NCI-H2171 treated with DMSO at 0.1 percent for 48 hours (cell line): ENCODE results near the gene OGG1.

ENCODE experiments used
- DNase-seq: peaks from one replicate; lab custom pipeline; 2025; lab: John Stamatoyannopoulos, UW

Gene OGG1

GRCh38 chr3:9749645-9750555 lies at the start of gene OGG1:
Gene OGG1, plus strand, starts transcription at chr3:9749952. Its CDS starts 335 bp downstream, at chr3:9750287.
- DNase-seq, result peak; percentile 93

DNA sequence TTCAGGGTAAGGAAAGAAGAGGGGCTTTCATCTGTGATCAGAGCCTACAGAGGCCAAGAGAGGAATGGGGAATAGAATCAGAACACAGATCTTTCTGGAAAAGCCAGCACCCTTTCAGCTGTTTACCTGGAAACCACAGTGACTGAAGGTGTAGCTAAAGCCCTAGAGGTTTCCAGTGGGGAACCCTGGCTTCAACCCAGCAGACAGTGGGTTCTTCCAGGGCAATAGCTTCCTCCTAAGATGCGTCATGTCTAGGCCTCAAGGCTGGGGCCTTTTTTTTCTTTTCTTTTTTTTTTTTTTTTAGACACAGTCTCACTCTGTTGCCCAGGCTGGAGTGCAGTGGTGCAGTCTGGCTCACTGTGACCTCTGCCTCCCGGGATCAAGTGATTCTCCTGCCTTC lies 49.2 kb upstream of the OGG1 start:
- no peak for DNase-seq

DNA sequence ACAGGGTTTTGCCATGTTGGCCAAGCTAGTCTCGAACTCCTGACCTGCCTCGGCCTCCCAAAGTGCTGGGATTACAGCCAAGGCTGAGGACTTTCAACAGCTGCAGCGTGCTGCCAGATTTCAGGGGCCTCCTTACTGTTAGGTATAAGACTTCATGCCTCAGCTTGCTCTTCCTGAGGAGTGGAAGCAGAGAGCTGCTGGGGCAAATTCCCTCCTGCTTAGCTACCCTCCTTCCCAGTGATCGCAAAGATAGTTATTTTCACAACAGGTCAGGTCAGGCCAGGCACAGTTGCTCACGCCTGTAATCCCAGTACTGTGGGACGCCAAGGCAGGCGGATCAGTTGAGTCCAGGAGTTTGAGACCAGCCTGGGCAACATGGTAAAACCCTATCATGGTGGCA lies 48.7 kb upstream of the OGG1 start:
- no peak for DNase-seq

DNA sequence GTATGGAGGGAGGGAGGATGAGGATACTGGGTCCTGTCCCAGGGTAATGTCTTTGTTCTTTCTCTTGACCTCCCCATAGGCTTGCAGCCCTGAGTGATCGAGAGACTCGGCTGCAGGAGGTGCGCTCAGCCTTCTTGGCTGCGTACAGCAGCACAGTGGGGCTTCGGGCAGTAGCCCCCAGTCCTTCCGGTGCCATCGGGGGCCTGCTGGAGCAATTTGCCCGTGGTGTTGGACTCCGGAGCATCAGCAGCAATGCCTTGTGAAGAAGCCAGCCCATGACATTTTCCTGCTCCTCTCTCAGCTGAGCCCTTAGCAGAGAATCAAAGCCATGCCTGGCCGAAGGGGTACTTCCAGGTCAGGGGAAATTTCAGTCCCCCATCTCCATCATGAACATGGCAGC lies 48.0 kb upstream of the OGG1 start:
- no peak for DNase-seq

GRCh38 chr3:9703240-9703639 lies 46.5 kb upstream of the OGG1 start:
- DNase-seq, result no peak

DNA sequence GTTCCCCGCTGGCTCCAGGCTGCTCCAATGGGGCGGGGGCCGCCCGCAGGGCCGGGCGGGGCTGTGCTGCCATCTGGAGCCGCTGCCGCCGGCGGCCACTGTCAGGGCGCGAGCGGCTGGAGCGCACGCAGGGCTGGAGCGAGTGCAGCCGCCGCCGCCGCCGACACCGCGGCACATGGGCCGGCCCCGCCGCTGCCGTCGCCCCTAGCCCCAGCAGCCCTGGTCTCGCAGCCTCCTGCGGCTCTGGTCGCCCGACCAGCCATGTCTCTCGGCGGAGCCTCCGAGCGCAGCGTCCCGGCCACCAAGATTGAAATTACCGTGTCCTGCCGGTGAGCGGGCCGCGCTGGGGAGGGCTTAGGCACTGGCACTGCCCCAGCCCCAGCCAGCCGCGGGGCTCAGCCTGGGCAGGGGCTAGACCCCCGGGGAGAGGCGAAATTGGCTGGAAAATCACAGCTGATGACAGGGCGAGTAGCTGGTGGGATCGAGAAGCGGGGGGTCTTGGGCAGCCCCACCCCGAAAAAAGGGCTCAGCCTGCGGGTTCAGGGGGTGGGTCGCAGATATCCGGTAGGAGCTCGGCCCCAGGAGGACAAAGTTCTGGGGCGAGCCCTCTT lies 45.9 kb upstream of the OGG1 start, which contains the start of gene CPNE9:
Gene CPNE9 (plus strand): TSS at position 98 of the 611 bp plus-strand sequence. CDS start 164 bp downstream, at position 262.
- no peak for DNase-seq

- DNase-seq, result peak; percentile 4
Measured at GRCh38 chr3:9704347-9705322, 45.1 kb upstream of the OGG1 start.

DNA sequence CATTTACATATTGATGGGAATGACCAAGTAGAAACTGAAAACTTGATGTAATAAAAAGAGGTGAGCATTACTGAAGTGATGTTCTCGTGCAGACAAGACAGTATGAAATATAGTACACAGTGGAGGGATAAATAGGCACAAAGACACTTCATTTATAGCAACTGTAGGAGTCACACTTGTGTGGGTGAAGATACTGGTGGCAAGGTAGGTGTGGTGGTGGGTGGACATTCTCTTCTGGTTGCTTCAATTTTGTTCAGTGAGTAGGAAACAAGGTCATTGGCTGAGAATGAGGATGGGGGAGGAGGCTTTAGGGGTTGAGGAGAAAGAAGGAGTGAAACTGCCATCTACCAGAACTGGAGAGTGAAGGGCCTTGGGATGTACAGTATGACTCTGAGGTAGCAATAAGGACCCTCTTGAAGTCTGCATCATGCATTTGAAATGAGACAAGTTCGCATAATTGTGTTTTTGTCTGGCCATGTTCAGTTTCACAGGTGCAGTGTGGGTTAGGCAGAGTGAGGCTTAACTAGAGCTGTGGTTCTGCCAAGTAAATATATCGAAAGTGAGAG lies 39.5 kb upstream of the OGG1 start:
- no peak for DNase-seq

DNA sequence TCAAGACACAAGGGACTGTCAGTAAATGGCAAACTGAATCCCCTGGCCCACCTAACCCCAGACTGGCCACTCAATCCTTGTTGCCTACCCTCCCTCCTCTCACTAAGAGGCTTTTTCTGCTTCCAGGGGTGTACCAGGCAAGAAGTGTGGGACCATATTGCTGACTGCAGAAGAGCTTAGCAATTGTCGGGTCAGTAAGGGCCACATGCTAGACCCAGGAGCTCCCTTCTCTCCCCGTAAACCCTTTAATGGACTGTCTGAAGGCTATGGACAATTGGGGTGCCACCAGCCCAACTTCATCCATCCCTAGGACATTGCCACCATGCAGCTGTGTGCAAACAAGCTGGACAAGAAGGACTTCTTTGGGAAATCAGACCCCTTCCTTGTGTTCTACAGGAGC lies 37.3 kb upstream of the OGG1 start:
- DNase-seq, result no peak

DNA sequence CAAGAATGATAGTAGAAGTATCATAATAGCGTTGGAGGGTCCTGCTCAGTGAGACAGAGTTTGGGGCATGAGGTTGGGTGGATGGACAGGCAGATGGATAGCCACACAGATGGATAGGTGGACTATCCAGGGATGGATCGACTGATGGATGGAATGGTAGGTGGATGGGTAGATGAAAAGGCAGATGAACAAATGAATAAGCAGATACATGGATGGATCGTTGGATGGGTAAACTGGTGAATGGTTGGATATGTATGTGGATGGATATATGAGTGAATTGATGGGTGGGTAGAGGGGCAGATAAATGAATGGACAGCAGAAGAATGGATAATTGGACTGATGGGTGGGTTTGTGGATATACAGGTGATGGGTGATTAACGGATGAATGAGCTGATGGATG lies 36.6 kb upstream of the OGG1 start:
- DNase-seq, result no peak

GRCh38 chr3:9715136-9715535 lies 34.6 kb upstream of the OGG1 start:
- DNase-seq, result no peak

- no peak for DNase-seq
Measured at GRCh38 chr3:9715764-9716437, 33.9 kb upstream of the OGG1 start.

GRCh38 chr3:9716801-9717555 lies 32.8 kb upstream of the OGG1 start:
- DNase-seq, result no peak

- DNase-seq, result no peak
Measured at GRCh38 chr3:9717563-9717962, 32.2 kb upstream of the OGG1 start.

GRCh38 chr3:9718118-9718517 lies 31.6 kb upstream of the OGG1 start:
- no peak for DNase-seq

DNA sequence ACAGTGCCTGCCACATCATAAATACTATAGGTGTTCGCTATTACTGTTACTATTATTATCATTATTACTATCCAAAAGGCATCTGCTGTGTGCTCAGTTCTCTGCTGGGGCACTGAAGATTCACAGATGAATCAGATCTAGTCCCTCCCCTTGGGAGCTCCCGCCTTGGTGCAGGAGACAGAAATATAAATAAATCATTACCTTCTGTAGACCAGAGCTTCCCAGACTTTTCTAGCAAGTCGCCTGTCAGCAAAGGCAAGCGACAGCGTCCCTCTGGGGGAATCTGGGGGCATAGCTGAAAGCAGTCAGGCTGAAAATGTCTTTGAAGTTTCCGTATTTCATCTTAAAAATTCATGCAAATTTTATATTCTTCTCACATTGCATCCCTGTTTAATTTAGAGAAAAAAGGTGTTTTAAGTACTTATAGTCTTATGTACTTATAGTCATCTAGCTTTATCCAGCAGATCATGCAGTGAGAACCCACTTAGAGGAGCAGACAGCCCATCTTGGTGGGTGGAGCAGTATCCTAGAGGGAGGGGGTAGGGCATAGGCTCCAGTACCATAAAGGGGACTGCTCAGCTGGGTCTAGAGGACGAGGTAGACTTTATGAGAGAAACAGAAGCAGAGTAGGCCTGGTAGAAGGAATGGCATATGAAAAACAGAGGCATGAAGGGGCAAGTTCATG lies 28.6 kb upstream of the OGG1 start:
- DNase-seq, result no peak

DNA sequence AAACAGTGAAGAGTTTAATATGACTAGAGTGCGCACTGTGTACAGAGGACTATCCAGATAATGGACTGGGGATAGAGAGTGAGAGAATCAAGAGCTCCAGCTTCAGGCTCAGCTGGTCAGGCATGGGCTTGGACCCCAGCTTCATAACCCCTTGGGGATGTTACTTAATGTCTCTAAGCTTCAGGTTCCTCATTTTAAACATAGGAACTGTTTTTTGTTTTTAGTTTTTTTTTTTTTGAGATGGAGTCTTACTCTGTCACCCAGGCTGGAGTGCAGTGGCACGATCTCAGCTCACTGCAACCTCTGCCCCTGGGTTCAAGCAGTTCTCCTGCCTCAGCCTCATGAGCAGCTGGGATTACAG lies 28.1 kb upstream of the OGG1 start:
- DNase-seq, result no peak

GRCh38 chr3:9725775-9726515 lies 23.8 kb upstream of the OGG1 start:
- no peak for DNase-seq

GRCh38 chr3:9727041-9727595 lies 22.6 kb upstream of the OGG1 start:
- peak; percentile 3 for DNase-seq
